Endothelial cell of umbilical vein (primary cell): ENCODE measurements around the gene INTS11. TPM values are rescaled to one million over a fixed set of nuclear protein-coding genes. Genes with fewer than 3 reads are reported as not detected.
A peak's percentile ranks its signal among the peaks of the same experiment; 100 is the strongest.

Experiments used
- BruUV-seq: library from RNA; stranded (reverse); fragments of 400-500 nt; replicated peaks from 2 replicates; lab custom pipeline; 2021; lab: Mats Ljungman, UMichigan
- CTCF ChIA-PET: fragments of 300-600, 350-600 bp; sonication (Branson Sonifier 250); formaldehyde crosslinking; loops from one replicate; lab custom pipeline; 2021; ENCODE audit warnings: antibody characterized with exemption, inconsistent platforms; lab: Charles Lee
- POLR2A ChIA-PET: fragments of 300-600, 350-600 bp; sonication (Branson Sonifier 250); formaldehyde crosslinking; loops from one replicate; lab custom pipeline; 2021; ENCODE audit warnings: antibody characterized with exemption, inconsistent platforms; lab: Charles Lee
- DNase-seq: peaks from one replicate; pipeline ENCODE4 v3.0.0-alpha.2; 2011; ENCODE audit warnings: low read depth, low spot score
- FAIRE-seq: peaks from 2 replicates; lab custom pipeline; 2011; peaks lifted over from hg19 to GRCh38; lab: Jason Lieb, UNC
- H2AFZ ChIP-seq: 2 replicates; pipeline ENCODE4 v1.6.0; 2012; ENCODE audit warnings: low read depth, low read length, control low read depth, inconsistent platforms
- H3K27ac ChIP-seq: 2 replicates; pipeline ENCODE4 v1.5.1; 2011; ENCODE audit warnings: low read depth, mild to moderate bottlenecking, control low read depth, low read length, moderate library complexity; ENCODE audit not compliant: insufficient read depth
- H3K27me3 ChIP-seq, 2 experiments: 2 replicates each; pipeline versions ENCODE4 v1.6.0 to v1.6.1; 2011; ENCODE audit warnings: low read length in 2 of 2, mixed read lengths in 1 of 2; ENCODE audit not compliant: control insufficient read depth in 2 of 2, insufficient read depth in 2 of 2
- H3K36me3 ChIP-seq, 2 experiments: 2 replicates in 1 of 2; 3 replicates in 1 of 2; pipeline ENCODE4 v1.5.1; 2011; ENCODE audit warnings: low read length in 2 of 2, mild to moderate bottlenecking in 1 of 2, moderate library complexity in 1 of 2; ENCODE audit not compliant: control insufficient read depth in 2 of 2, insufficient read depth in 2 of 2; ENCODE audit errors: extremely low read depth in 1 of 2
- H3K4me1 ChIP-seq: 3 replicates; pipeline ENCODE4 v1.5.1; 2011; ENCODE audit warnings: mild to moderate bottlenecking, low read length; ENCODE audit not compliant: control insufficient read depth, insufficient read depth; ENCODE audit errors: extremely low read depth
- H3K4me2 ChIP-seq: 2 replicates; pipeline ENCODE4 v1.6.1; 2011; ENCODE audit warnings: low read length, control low read depth, mixed read lengths; ENCODE audit not compliant: insufficient read depth
- H3K4me3 ChIP-seq, 3 experiments: fragments of 200-600 bp in 1 of 3; sonication (generic), shearing (Covaris generic) in 1 of 3; replicated peaks in 1 of 3; 2 replicates each; pipeline ENCODE4 v1.5.1; 2011 to 2016; ENCODE audit warnings: control low read depth in 3 of 3, low read length in 3 of 3, mild to moderate bottlenecking in 2 of 3, inconsistent platforms in 1 of 3, low read depth in 1 of 3, moderate library complexity in 1 of 3; ENCODE audit not compliant: insufficient read depth in 1 of 3
- H3K79me2 ChIP-seq: 2 replicates; pipeline ENCODE4 v1.6.0; 2012; ENCODE audit warnings: low read length, inconsistent platforms; ENCODE audit not compliant: control insufficient read depth, insufficient read depth
- H3K9ac ChIP-seq: replicated peaks from 2 replicates; pipeline ENCODE3; 2011; ENCODE audit warnings: low read length, control low read depth; ENCODE audit not compliant: insufficient read depth; ENCODE audit errors: extremely low read depth
- H3K9me1 ChIP-seq: replicated peaks from 3 replicates; pipeline ENCODE4 v1.6.0; 2011; ENCODE audit warnings: mild to moderate bottlenecking, low read length; ENCODE audit not compliant: control insufficient read depth, insufficient read depth; ENCODE audit errors: extremely low read depth
- H3K9me3 ChIP-seq: replicated peaks from 2 replicates; pipeline ENCODE4 v1.5.1; 2012; ENCODE audit warnings: low read length, inconsistent platforms; ENCODE audit not compliant: control insufficient read depth, insufficient read depth
- H4K20me1 ChIP-seq: replicated peaks from 2 replicates; pipeline ENCODE3; 2011; ENCODE audit warnings: mild to moderate bottlenecking, low read length; ENCODE audit not compliant: control insufficient read depth, insufficient read depth; ENCODE audit errors: extremely low read depth
- EZH2 ChIP-seq: IDR thresholded peaks from 2 replicates; pipeline ENCODE4 v1.6.1; 2012; ENCODE audit warnings: borderline replicate concordance, low read depth, mild to moderate bottlenecking, moderate library complexity, low read length, inconsistent platforms; ENCODE audit not compliant: severe bottlenecking
- JUN ChIP-seq: IDR thresholded peaks from 2 replicates; pipeline ENCODE4 v1.6.1; 2011; ENCODE audit warnings: borderline replicate concordance, low read depth; ENCODE audit not compliant: insufficient read length, insufficient read depth
- dilution Hi-C: fragments of 300-500 bp; cut with MboI; formaldehyde crosslinking; loops from one replicate; pipeline ENCODE4 v1.15.0; 2019; ENCODE audit warnings: low sequenced_read_pairs; ENCODE audit not compliant: extremely low pct_ligation_motif_present
- intact Hi-C: fragments of 100-400 bp; cut with micrococcal nuclease; formaldehyde crosslinking; loops from one replicate; pipeline ENCODE4 v1.10.0; 2022
- polyA plus RNA-seq, 4 experiments: library from polyadenylated mRNA; depleted of rRNA in 3 of 4; stranded (reverse) in 3 of 4; unstranded in 1 of 4; fragments of >200 nt; gene quantifications; 2 replicates each; pipeline versions ENCODE4 v1.2.1 to v1.2.3, GENCODE V29; 2011 to 2012; ENCODE audit warnings: missing spikeins in 1 of 4
- total RNA-seq: library from RNA; stranded (reverse); gene quantifications from 2 replicates; pipeline ENCODE4 v1.2.3, GENCODE V29; 2021
- TF ChIP-seq, protein P1 (sequence below), 2 donors: IDR thresholded peaks; 1 replicate in 1 of 2; 2 replicates in 1 of 2; pipeline ENCODE4 v1.5.1; 2011; ENCODE audit warnings: low read length in 2 of 2, mild to moderate bottlenecking in 2 of 2, moderate library complexity in 2 of 2, control low read depth in 1 of 2, inconsistent platforms in 1 of 2, low read depth in 1 of 2; ENCODE audit not compliant: insufficient read depth in 1 of 2; ENCODE audit errors: extremely low read depth in 1 of 2

Gene INTS11
- total and polyA plus RNA-seq, 2 donors (not counting 3 experiments of a cell fraction or from before 2014, with no cell fraction given) = 132 to 222 TPM

GRCh38 chr1:1273209-1273511, 51.3 kb downstream of the INTS11 start:
- H4K20me1 ChIP-seq = no peaks in the 10 kb centered on the region
- no peaks in the 10 kb centered on the region for H3K9me3 ChIP-seq
- H3K36me3 ChIP-seq = peaks cover 0 to 4% of the 10 kb centered on the region in 2 experiments
- H2AFZ ChIP-seq = no peak overlapping the region
- intact Hi-C loops = loop anchor here (2.0 to 5.0 kb wide), 3 partner anchors 26 to 261 kb away; partner anchors contain the start of genes C1QTNF12, ISG15 and PUSL1
- TF ChIP-seq, protein P1, sequence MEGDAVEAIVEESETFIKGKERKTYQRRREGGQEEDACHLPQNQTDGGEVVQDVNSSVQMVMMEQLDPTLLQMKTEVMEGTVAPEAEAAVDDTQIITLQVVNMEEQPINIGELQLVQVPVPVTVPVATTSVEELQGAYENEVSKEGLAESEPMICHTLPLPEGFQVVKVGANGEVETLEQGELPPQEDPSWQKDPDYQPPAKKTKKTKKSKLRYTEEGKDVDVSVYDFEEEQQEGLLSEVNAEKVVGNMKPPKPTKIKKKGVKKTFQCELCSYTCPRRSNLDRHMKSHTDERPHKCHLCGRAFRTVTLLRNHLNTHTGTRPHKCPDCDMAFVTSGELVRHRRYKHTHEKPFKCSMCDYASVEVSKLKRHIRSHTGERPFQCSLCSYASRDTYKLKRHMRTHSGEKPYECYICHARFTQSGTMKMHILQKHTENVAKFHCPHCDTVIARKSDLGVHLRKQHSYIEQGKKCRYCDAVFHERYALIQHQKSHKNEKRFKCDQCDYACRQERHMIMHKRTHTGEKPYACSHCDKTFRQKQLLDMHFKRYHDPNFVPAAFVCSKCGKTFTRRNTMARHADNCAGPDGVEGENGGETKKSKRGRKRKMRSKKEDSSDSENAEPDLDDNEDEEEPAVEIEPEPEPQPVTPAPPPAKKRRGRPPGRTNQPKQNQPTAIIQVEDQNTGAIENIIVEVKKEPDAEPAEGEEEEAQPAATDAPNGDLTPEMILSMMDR (IDR thresholded peaks at IDR 0.05; ENCODE audit: extremely low read depth in 1 of 2, insufficient read depth in 1 of 2, low read depth in 1 of 2, low read length in 2 of 2) = no peak
- TF ChIP-seq EZH2 = no peak
- no peak for TF ChIP-seq JUN
- no peak for FAIRE-seq
- peak overlapping the region; percentile 32 for H3K4me2 ChIP-seq
- H3K4me1 ChIP-seq = peaks cover 24% of the 10 kb centered on the region
- DNase-seq = peak; percentile 35
- H3K27me3 ChIP-seq = no peaks in the 10 kb centered on the region
- H3K27ac ChIP-seq = peak overlapping the region; percentile 69
- BruUV-seq = no TSS peak
- peak overlapping the region; percentile 43 to 72 (median 64) for H3K4me3 ChIP-seq
- dilution Hi-C loops = no loop called here
- ChIA-PET CTCF (interaction anchor here (0.6 to 2.1 kb wide), 9 partner anchors 9 to 254 kb away, joined by 3 to 11 read pairs (median 3); no protein-coding TSS in a partner anchor), POLR2A (interaction anchor here (0.6 kb wide), 2 partner anchors 68 to 342 kb away, joined by 3 to 5 read pairs; partner anchors contain the start of gene MIB2)
- H3K9ac ChIP-seq = peak overlapping the region; percentile 90
- H3K9me1 ChIP-seq = no peaks in the 10 kb centered on the region
- peaks cover 44% of the 10 kb centered on the region for H3K79me2 ChIP-seq
